Esophagus squamous epithelium (tissue), 5 donors: Measurements from ENCODE around the gene SPINK5. TPM values are rescaled to one million over a fixed set of nuclear protein-coding genes. Genes with fewer than 3 reads are reported as not detected.

Experiments used
- DNase-seq: peaks from one replicate; lab custom pipeline; 2025; lab: John Stamatoyannopoulos, UW
- H3K27ac ChIP-seq, 4 donors: fragments of 200-600 bp; sonication (generic); one replicate each; pipeline ENCODE4 v1.5.1; 2016 to 2019; ENCODE audit warnings: mild to moderate bottlenecking in 1 of 4
- H3K27me3 ChIP-seq, 4 donors: fragments of 200-600 bp; sonication (generic); 1 replicate in 3 of 4; 2 replicates in 1 of 4; pipeline versions ENCODE4 v1.5.1 to v1.6.0; 2017 to 2021; ENCODE audit warnings: antibody characterized with exemption in 1 of 4
- H3K36me3 ChIP-seq, 3 donors: fragments of 200-600 bp; sonication (generic); one replicate each; pipeline ENCODE4 v1.5.1; 2016 to 2019
- H3K4me1 ChIP-seq, 3 donors: fragments of 200-600 bp; sonication (generic); one replicate each; pipeline ENCODE4 v1.5.1; 2017 to 2019
- H3K4me3 ChIP-seq, 4 donors: fragments of 200-600 bp; sonication (generic); 1 replicate in 3 of 4; 2 replicates in 1 of 4; pipeline ENCODE4 v1.5.1; 2016 to 2019; ENCODE audit warnings: mild to moderate bottlenecking in 2 of 4, moderate library complexity in 1 of 4
- H3K9me3 ChIP-seq, 3 donors: fragments of 200-600 bp; sonication (generic); one replicate each; pipeline ENCODE4 v1.5.1; 2016 to 2019
- POLR2A ChIP-seq, 4 donors: fragments of 450-650 bp; IDR thresholded peaks; one replicate each; pipeline ENCODE4 v1.6.1; 2017; ENCODE audit warnings: antibody characterized with exemption in 4 of 4, mild to moderate bottlenecking in 4 of 4, moderate library complexity in 3 of 4
- WGBS, 2 donors: methylation state at CpG; one replicate each; pipeline ENCODE4 v1.1.5; 2018; 5-methylcytosine and 5-hydroxymethylcytosine counted together
- intact Hi-C: fragments of 100-400 bp; cut with DNase I; formaldehyde crosslinking; loops from one replicate; pipeline ENCODE4 v1.15.0; 2022
- total RNA-seq, 4 donors: library from RNA; depleted of rRNA; stranded (reverse); fragments of >200 nt; gene quantifications; one replicate each; pipeline ENCODE4 v1.1.0, GENCODE V29; 2016
- TF ChIP-seq, protein P1 (sequence below), 6 experiments: fragments of 450-650 bp in 4 of 6; fragments of 200-600 bp in 2 of 6; sonication (generic) in 2 of 6; IDR thresholded peaks; one replicate each; pipeline ENCODE4 v1.5.1; 2016 to 2019; ENCODE audit warnings: antibody characterized with exemption in 6 of 6, mild to moderate bottlenecking in 4 of 6, moderate library complexity in 4 of 6
- donor health status: DM: yes; HTN: yes; CAD: no.

The SPINK5 gene
- total RNA-seq, 4 donors from 2014 or later: 550 to 961 (median 863) TPM

GRCh38 chr5:148060881-148061280 is 2.9 kb upstream of the SPINK5 start:
- DNase-seq: no peak
- Histone ChIP-seq H3K9me3 (peaks cover 0 to 10% (median 8%) of the 10 kb centered on the region in 3 donors), H3K4me1 (peaks cover 0 to 27% (median 0%) of the 10 kb centered on the region in 3 donors), H3K27me3 (no peaks in the 10 kb centered on the region), H3K4me3 (no peak overlapping the region), H3K36me3 (no peaks in the 10 kb centered on the region), H3K27ac (no peak overlapping the region)
- TF ChIP-seq, protein P1, sequence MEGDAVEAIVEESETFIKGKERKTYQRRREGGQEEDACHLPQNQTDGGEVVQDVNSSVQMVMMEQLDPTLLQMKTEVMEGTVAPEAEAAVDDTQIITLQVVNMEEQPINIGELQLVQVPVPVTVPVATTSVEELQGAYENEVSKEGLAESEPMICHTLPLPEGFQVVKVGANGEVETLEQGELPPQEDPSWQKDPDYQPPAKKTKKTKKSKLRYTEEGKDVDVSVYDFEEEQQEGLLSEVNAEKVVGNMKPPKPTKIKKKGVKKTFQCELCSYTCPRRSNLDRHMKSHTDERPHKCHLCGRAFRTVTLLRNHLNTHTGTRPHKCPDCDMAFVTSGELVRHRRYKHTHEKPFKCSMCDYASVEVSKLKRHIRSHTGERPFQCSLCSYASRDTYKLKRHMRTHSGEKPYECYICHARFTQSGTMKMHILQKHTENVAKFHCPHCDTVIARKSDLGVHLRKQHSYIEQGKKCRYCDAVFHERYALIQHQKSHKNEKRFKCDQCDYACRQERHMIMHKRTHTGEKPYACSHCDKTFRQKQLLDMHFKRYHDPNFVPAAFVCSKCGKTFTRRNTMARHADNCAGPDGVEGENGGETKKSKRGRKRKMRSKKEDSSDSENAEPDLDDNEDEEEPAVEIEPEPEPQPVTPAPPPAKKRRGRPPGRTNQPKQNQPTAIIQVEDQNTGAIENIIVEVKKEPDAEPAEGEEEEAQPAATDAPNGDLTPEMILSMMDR (IDR thresholded peaks at IDR 0.05): no peak
- intact Hi-C loops: no loop called here

DNA sequence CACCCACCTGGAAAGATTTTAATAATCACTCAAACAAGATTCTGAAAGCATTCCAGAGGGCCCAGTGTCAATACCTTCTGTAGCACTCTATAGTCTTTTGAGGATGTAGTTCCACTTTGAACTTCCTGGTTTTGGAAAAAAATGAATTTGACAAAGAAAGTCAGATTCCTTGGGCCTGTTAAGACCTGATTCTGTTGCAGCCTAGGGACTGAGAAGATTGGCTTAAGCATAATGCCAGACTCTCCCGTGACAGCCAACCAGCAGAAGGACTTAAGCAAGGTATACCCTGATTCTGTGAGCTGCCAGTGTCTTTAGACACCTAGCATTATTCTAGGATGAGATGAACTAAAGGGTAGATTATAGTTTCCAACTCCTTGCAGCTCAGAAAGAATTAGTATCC is 6.8 kb downstream of the SPINK5 start:
- Histone ChIP-seq H3K27ac (peak overlapping the region in 3 of 4 donors; percentile 42 to 69 (median 49)), H3K27me3 (no peaks in the 10 kb centered on the region), H3K36me3 (peaks cover 0 to 7% (median 0%) of the 10 kb centered on the region in 3 donors), H3K4me3 (no peak overlapping the region), H3K9me3 (no peaks in the 10 kb centered on the region), H3K4me1 (peaks cover 0 to 73% (median 0%) of the 10 kb centered on the region in 3 donors)
- no peak for DNase-seq
- 22 to 38% methylated on average over 1 of the region's 1 CpG for WGBS, 2 donors
- TF ChIP-seq, protein P1 (IDR thresholded peaks at IDR 0.05): no peak
- TF ChIP-seq POLR2A (IDR thresholded peaks at IDR 0.05): no peak
- intact Hi-C loops: no loop called here

DNA sequence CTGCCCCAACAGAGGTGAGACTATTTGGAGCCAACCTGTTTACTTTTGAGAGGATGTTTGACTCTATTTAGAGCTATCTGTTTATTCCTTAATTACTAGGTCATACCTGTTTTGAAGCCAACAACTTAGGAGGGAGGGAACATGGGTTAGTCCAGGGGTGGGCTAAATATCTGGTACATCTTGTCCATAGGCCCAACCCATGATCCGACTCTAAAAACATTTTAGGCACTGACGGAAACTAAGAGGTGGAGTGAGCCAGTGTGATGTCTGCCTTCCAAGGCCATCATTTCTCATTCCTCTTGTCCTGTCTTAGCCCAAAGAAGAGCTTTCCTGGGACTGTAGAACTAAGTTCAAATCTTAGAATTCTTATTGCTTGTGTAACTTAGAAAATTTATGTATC is 8.4 kb downstream of the SPINK5 start:
- TF ChIP-seq, protein P1 (IDR thresholded peaks at IDR 0.05): no peak
- TF ChIP-seq POLR2A (IDR thresholded peaks at IDR 0.05): no peak
- Histone ChIP-seq H3K9me3 (no peaks in the 10 kb centered on the region), H3K27me3 (no peaks in the 10 kb centered on the region), H3K36me3 (peaks cover 0 to 19% (median 0%) of the 10 kb centered on the region in 3 donors), H3K4me1 (peaks cover 0 to 60% (median 0%) of the 10 kb centered on the region in 3 donors), H3K27ac (peak overlapping the region; percentile 29 to 69 (median 44)), H3K4me3 (no peak overlapping the region)
- intact Hi-C loops: no loop called here
- 73 to 75% methylated on average over 2 of the region's 2 CpGs for WGBS, 2 donors
- no peak for DNase-seq

GRCh38 chr5:148075529-148075928 is 11.7 kb downstream of the SPINK5 start:
- TF ChIP-seq, protein P1 (IDR thresholded peaks at IDR 0.05): no peak
- H3K27me3 ChIP-seq: no peaks in the 10 kb centered on the region
- intact Hi-C loops: no loop called here
- no peak overlapping the region for H3K27ac ChIP-seq
- peaks cover 0 to 19% (median 0%) of the 10 kb centered on the region in 3 donors for H3K36me3 ChIP-seq
- 69 to 80% methylated on average over 2 of the region's 2 CpGs for WGBS, 2 donors
- no peaks in the 10 kb centered on the region for H3K9me3 ChIP-seq
- DNase-seq: no peak
- no peak overlapping the region for H3K4me3 ChIP-seq
- peaks cover 0 to 28% (median 0%) of the 10 kb centered on the region in 3 donors for H3K4me1 ChIP-seq

GRCh38 chr5:148083203-148083602 is 19.4 kb downstream of the SPINK5 start:
- intact Hi-C loops: no loop called here
- H3K27me3 ChIP-seq: no peaks in the 10 kb centered on the region
- H3K36me3 ChIP-seq: peaks cover 0 to 11% (median 0%) of the 10 kb centered on the region in 3 donors
- no peak overlapping the region for H3K27ac ChIP-seq
- DNase-seq: no peak
- H3K4me1 ChIP-seq: peaks cover 0 to 39% (median 4%) of the 10 kb centered on the region in 3 donors
- TF ChIP-seq, protein P1 (IDR thresholded peaks at IDR 0.05): no peak
- no peak for TF ChIP-seq POLR2A (IDR thresholded peaks at IDR 0.05)
- no peaks in the 10 kb centered on the region for H3K9me3 ChIP-seq
- 67 to 80% methylated on average over 1 of the region's 1 CpG for WGBS, 2 donors
- H3K4me3 ChIP-seq: no peak overlapping the region
